ENCODE measurements around the gene ALDH3A1.

Gene ALDH3A1

GRCh38 chr17:19718041-19718612 is 30.0 kb downstream of the ALDH3A1 start:
- no peak overlapping the region for H3K4me3 ChIP-seq (ENCODE audit: low read depth, low read length)
- TF ChIP-seq CTCF (IDR thresholded peaks at IDR 0.05; ENCODE audit: low read depth, low read length), result no peak

- no peak for TF ChIP-seq CTCF (IDR thresholded peaks at IDR 0.05; ENCODE audit: low read depth, low read length)
- no peak overlapping the region for H3K4me3 ChIP-seq (ENCODE audit: low read depth, low read length)
Observed at GRCh38 chr17:19717411-19717908, 30.6 kb downstream of the ALDH3A1 start.

DNA sequence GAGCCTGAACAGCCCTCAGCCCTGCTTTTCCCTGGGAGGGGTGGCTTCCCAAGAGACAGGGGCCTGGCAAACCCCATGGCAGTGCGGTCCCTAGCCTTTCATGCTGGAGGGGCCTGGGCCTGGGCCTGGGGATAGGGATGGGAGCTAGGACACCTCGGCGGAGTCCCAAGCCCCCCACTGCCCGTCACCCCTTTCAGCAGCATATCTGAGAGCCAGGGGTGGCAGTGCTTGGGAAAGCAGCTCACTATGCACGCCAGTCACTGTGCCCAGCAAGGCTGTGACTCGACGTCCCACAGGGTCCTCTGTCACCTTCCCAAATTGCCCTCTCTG is 31.1 kb downstream of the ALDH3A1 start:
- TF ChIP-seq CTCF (IDR thresholded peaks at IDR 0.05; ENCODE audit: low read depth, low read length), result no peak

GRCh38 chr17:19716108-19717030 is 31.7 kb downstream of the ALDH3A1 start, which contains the start of gene SLC47A2:
Gene SLC47A2, minus strand, starts transcription at chr17:19716584. Its CDS starts 29 bp downstream, at chr17:19716555.
- no peak within 1 kb of the TSS for H3K4me3 ChIP-seq (ENCODE audit: low read depth, low read length)
- TF ChIP-seq CTCF (IDR thresholded peaks at IDR 0.05; ENCODE audit: low read depth, low read length), result no peak

More for the DNA sequence above, 31.1 kb downstream of the ALDH3A1 start:
- no peak overlapping the region for H3K4me3 ChIP-seq (ENCODE audit: low read depth, low read length)

GRCh38 chr17:19714542-19715411 is 33.3 kb downstream of the ALDH3A1 start:
- no peak for TF ChIP-seq CTCF (IDR thresholded peaks at IDR 0.05; ENCODE audit: low read depth, low read length)
- no peak overlapping the region for H3K4me3 ChIP-seq (ENCODE audit: low read depth, low read length)

DNA sequence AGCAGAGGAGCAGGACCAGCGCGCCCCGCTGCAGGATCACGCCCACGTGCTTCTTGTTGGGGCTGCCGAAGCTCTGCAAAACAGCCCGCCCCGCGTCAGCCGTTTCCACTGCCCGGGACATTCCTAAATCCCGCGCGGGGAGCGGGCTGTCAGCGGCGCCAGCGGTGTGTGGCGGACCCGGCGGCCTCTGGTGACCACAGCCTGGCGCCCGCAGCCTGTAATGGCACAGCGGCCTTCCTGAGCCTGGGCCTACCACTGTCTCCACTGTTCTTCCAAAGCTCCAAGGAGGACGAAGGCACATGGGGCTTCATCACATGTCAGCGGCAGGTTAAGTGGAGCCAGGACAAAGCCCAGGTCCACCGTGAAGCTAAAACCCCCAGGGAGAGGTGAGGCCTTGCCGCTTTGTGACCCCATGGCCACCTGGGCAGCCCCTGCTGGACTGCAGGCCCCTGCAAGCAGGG is 34.2 kb downstream of the ALDH3A1 start:
- TF ChIP-seq CTCF (IDR thresholded peaks at IDR 0.05; ENCODE audit: low read depth, low read length), result no peak
- H3K4me3 ChIP-seq (ENCODE audit: low read depth, low read length), result no peak overlapping the region

Data from WI38 (cell line).